ENCODE results near the gene RNASE12.

RNASE12 gene

GRCh38 chr14:20563971-20564370, 27.2 kb downstream of the RNASE12 start:
- DNase-seq (ENCODE audit: low read depth) = no peak
- no peak for TF ChIP-seq CTCF (IDR thresholded peaks at IDR 0.05; ENCODE audit: insufficient read depth, low read depth, low read length, missing control alignments)
- H3K4me3 ChIP-seq (ENCODE audit: low read depth, low read length) = no peak overlapping the region

- no peak within 1 kb of the TSS for H3K4me3 ChIP-seq (ENCODE audit: low read depth, low read length)
- no peak for TF ChIP-seq CTCF (IDR thresholded peaks at IDR 0.05; ENCODE audit: insufficient read depth, low read depth, low read length, missing control alignments)
- DNase-seq (ENCODE audit: low read depth) = no peak
Observed at GRCh38 chr14:20560961-20561360, 30.2 kb downstream of the RNASE12 start, which contains the start of gene RNASE9. Gene RNASE9, minus strand, starts transcription at chr14:20561047.

GRCh38 chr14:20559461-20559904, 31.7 kb downstream of the RNASE12 start:
- H3K4me3 ChIP-seq (ENCODE audit: low read depth, low read length) = no peak overlapping the region
- DNase-seq (ENCODE audit: low read depth) = no peak
- TF ChIP-seq CTCF (IDR thresholded peaks at IDR 0.05; ENCODE audit: insufficient read depth, low read depth, low read length, missing control alignments) = no peak

GRCh38 chr14:20557212-20557542, 34.0 kb downstream of the RNASE12 start:
- H3K4me3 ChIP-seq (ENCODE audit: low read depth, low read length) = no peak overlapping the region
- no peak for TF ChIP-seq CTCF (IDR thresholded peaks at IDR 0.05; ENCODE audit: insufficient read depth, low read depth, low read length, missing control alignments)
- DNase-seq (ENCODE audit: low read depth) = no peak

GRCh38 chr14:20556500-20557211, 34.5 kb downstream of the RNASE12 start:
- no peak overlapping the region for H3K4me3 ChIP-seq (ENCODE audit: low read depth, low read length)
- no peak for TF ChIP-seq CTCF (IDR thresholded peaks at IDR 0.05; ENCODE audit: insufficient read depth, low read depth, low read length, missing control alignments)
- DNase-seq (ENCODE audit: low read depth) = no peak

- no peak for TF ChIP-seq CTCF (IDR thresholded peaks at IDR 0.05; ENCODE audit: insufficient read depth, low read depth, low read length, missing control alignments)
- no peak overlapping the region for H3K4me3 ChIP-seq (ENCODE audit: low read depth, low read length)
- no peak for DNase-seq (ENCODE audit: low read depth)
Observed at GRCh38 chr14:20555845-20556244, 35.3 kb downstream of the RNASE12 start.

GRCh38 chr14:20553024-20553423, 38.2 kb downstream of the RNASE12 start:
- no peak for DNase-seq (ENCODE audit: low read depth)
- no peak overlapping the region for H3K4me3 ChIP-seq (ENCODE audit: low read depth, low read length)
- TF ChIP-seq CTCF (IDR thresholded peaks at IDR 0.05; ENCODE audit: insufficient read depth, low read depth, low read length, missing control alignments) = no peak

Measured in GM12865 (cell line).